KBM-7 (cell line): ENCODE measurements around the gene SOX6.
"Not testable (repeated sequence)": the region's sequence is repeated elsewhere in the genome, so short reads cannot be mapped to it uniquely, and the experiment has no call there.

Experiments used
- DNase-seq: peaks from one replicate; pipeline ENCODE4 v3.0.0-alpha.2; 2015
- in situ Hi-C: fragments of 300-500 bp; cut with MboI; formaldehyde crosslinking; loops from 2 replicates; pipeline ENCODE4 v1.14.3; 2020; ENCODE audit warnings: low sequenced_read_pairs, low pct_unique_long_range_greater_than_20kb, mixed read lengths

SOX6 gene

GRCh38 chr11:16356057-16356760, at the start of gene SOX6:
TSS of gene SOX6 (minus strand) at chr11:16356546. CDS start at chr11:16341248, 15,298 bp downstream.
- no peak for DNase-seq
- in situ Hi-C loops: no loop called here

- DNase-seq: no peak
- in situ Hi-C loops: no loop called here
These were observed 48.5 kb upstream of the SOX6 start for GRCh38 chr11:16404781-16405285.

- in situ Hi-C loops: no loop called here
- DNase-seq: no peak
These were observed 47.5 kb upstream of the SOX6 start for GRCh38 chr11:16403851-16404250.

- in situ Hi-C loops: no loop called here
- DNase-seq: no peak
These were observed 47.1 kb upstream of the SOX6 start for GRCh38 chr11:16403448-16403803.

GRCh38 chr11:16402654-16403447, 46.5 kb upstream of the SOX6 start:
- in situ Hi-C loops: no loop called here
- no peak for DNase-seq

GRCh38 chr11:16397390-16397789, 41.0 kb upstream of the SOX6 start:
- DNase-seq: no peak
- in situ Hi-C loops: no loop called here

- DNase-seq: no peak
- in situ Hi-C loops: no loop called here
These were observed 39.3 kb upstream of the SOX6 start for GRCh38 chr11:16395601-16396000.

GRCh38 chr11:16394947-16395346, 38.6 kb upstream of the SOX6 start:
- DNase-seq: no peak
- in situ Hi-C loops: no loop called here

GRCh38 chr11:16393340-16393739, 37.0 kb upstream of the SOX6 start:
- in situ Hi-C loops: no loop called here
- no peak for DNase-seq

GRCh38 chr11:16392616-16393015, 36.3 kb upstream of the SOX6 start:
- in situ Hi-C loops: no loop called here
- DNase-seq: no peak

GRCh38 chr11:16390826-16391225, 34.5 kb upstream of the SOX6 start:
- in situ Hi-C loops, DNase-seq: not testable (repeated sequence)

GRCh38 chr11:16385099-16385498, 28.8 kb upstream of the SOX6 start:
- in situ Hi-C loops: no loop called here
- no peak for DNase-seq

- DNase-seq: no peak
- in situ Hi-C loops: no loop called here
These were observed 26.5 kb upstream of the SOX6 start for GRCh38 chr11:16382638-16383380.

- DNase-seq: no peak
- in situ Hi-C loops: no loop called here
These were observed 25.8 kb upstream of the SOX6 start for GRCh38 chr11:16382186-16382585.

- DNase-seq: no peak
- in situ Hi-C loops: no loop called here
These were observed 24.7 kb upstream of the SOX6 start for GRCh38 chr11:16380941-16381568.

- in situ Hi-C loops: no loop called here
- no peak for DNase-seq
These were observed 22.6 kb upstream of the SOX6 start for GRCh38 chr11:16378906-16379305.

GRCh38 chr11:16377746-16378145, 21.4 kb upstream of the SOX6 start:
- in situ Hi-C loops: no loop called here
- no peak for DNase-seq

- in situ Hi-C loops, DNase-seq: not testable (repeated sequence)
These were observed 19.3 kb upstream of the SOX6 start for GRCh38 chr11:16375664-16376063.

GRCh38 chr11:16373768-16374167, 17.4 kb upstream of the SOX6 start:
- in situ Hi-C loops: no loop called here
- DNase-seq: no peak
